Ishikawa (cell line): Measurements from ENCODE around the gene HPD.

Source experiments
- FOXM1 ChIP-seq: IDR thresholded peaks from 2 replicates; pipeline ENCODE4 v1.6.1; 2012; ENCODE audit warnings: low read depth, borderline replicate concordance
- TF ChIP-seq, protein P1 (sequence below): IDR thresholded peaks from 2 replicates; pipeline ENCODE4 v1.6.1; 2012; ENCODE audit warnings: low read depth, mild to moderate bottlenecking

DNA sequence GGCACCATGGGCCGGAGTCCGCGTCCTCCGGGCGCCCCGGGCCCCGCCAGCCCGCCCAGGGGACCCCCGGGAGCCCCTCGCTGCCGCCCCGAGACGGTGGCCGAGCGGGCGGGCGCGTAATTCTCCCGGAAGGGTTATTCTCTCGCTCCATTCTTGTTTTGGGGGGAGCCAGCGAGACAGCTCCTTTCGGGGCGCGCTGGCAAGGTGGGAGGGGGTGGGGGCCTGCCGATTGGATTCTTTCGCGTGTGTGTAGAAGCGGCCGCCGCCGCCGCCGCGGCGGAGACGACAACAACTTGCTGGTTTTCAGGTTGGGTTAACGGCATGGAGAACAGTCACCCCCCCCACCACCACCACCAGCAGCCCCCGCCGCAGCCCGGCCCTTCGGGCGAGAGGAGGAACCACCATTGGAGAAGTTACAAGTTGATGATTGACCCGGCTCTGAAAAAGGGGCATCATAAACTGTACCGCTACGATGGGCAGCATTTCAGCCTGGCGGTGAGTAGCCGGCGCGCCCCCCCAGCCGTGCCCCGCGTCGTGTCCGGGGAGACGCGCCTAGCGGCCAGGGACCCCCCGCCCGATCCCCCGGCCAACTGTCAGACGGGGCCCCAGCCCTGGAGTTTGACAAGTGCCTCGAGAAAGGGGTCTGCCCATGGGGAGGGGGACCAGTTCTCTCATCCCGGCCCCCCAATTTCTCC, 54.1 kb downstream of the HPD start:
- no peak for TF ChIP-seq FOXM1
- TF ChIP-seq, protein P1, sequence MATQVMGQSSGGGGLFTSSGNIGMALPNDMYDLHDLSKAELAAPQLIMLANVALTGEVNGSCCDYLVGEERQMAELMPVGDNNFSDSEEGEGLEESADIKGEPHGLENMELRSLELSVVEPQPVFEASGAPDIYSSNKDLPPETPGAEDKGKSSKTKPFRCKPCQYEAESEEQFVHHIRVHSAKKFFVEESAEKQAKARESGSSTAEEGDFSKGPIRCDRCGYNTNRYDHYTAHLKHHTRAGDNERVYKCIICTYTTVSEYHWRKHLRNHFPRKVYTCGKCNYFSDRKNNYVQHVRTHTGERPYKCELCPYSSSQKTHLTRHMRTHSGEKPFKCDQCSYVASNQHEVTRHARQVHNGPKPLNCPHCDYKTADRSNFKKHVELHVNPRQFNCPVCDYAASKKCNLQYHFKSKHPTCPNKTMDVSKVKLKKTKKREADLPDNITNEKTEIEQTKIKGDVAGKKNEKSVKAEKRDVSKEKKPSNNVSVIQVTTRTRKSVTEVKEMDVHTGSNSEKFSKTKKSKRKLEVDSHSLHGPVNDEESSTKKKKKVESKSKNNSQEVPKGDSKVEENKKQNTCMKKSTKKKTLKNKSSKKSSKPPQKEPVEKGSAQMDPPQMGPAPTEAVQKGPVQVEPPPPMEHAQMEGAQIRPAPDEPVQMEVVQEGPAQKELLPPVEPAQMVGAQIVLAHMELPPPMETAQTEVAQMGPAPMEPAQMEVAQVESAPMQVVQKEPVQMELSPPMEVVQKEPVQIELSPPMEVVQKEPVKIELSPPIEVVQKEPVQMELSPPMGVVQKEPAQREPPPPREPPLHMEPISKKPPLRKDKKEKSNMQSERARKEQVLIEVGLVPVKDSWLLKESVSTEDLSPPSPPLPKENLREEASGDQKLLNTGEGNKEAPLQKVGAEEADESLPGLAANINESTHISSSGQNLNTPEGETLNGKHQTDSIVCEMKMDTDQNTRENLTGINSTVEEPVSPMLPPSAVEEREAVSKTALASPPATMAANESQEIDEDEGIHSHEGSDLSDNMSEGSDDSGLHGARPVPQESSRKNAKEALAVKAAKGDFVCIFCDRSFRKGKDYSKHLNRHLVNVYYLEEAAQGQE: no peak
